Measurements from ENCODE around the gene MAML3.

MAML3 gene

GRCh38 chr4:139865537-139865936, 288.4 kb downstream of the MAML3 start:
- no peak for DNase-seq (ENCODE audit: low read depth in 2 of 2)

GRCh38 chr4:139863531-139863930, 290.5 kb downstream of the MAML3 start:
- no peak for DNase-seq (ENCODE audit: low read depth in 2 of 2)

DNA sequence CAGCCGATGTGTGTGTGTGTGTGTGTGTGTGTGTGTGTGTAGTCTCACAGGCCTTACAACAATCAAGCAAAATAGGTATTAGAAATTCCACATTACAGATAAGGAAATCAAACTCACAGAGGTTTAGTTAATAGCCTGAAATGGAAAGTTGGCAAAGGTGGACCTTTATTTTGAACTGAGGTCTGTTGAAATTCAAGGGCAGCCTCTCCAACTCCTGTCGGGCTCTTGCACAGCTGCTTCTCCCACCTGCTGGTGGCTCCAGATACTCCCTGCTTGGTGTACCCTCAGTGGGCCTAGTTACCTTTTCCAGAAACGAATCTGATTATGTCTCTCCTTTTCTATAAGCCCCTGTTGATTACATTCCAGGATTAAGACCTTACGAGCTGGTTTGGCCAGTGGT, 292.5 kb downstream of the MAML3 start:
- no peak for DNase-seq (ENCODE audit: low read depth in 2 of 2)

DNA sequence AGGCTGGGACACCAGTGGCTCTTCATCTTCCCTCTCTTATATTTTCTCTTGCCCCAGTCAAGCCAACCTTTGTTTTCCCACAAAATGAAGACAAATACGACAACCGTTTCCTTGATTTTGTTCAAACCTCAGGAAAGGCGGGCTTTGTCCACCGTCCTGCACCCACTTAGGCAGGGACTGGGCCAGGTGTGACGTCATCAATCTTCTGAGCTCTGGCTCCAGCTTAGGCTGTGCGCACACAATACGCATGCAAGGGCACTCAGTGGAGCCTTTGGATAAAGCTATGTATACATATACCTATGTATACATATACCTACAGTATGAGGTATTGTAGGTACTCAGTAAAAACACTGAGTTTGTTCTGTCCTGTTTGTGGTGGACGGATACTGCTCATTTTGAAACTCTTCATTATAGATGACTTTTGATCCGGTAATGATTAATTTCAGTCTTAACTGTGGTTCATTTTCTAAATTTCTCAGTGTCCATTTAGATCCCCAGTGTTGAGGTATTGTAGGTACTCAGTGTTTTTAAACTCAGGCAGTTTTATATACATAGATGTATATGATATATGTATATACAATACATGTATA, 293.5 kb downstream of the MAML3 start:
- DNase-seq (ENCODE audit: low read depth in 2 of 2): no peak

GRCh38 chr4:139859876-139860275, 294.1 kb downstream of the MAML3 start:
- DNase-seq (ENCODE audit: low read depth in 2 of 2): no peak

- DNase-seq (ENCODE audit: low read depth in 2 of 2): no peak
Measured at GRCh38 chr4:139858436-139859205, 295.4 kb downstream of the MAML3 start.

DNA sequence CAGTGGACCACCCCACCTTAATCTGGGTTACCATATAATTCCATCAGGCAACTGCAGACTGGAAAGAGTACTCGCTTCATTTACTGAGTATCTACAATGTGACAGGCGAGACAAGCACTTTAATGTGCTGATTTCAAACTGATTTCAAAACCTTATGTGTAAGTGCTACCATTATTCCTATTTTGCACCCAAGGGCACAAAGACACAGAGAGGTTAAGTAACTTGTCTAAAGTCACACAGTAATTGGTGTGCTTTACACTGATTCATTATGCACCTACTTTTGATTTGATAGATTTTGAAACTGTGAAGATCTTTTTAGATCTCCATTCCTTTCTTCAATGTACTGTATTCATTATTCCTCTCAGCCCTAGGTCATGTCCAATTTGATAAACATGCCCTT, 296.0 kb downstream of the MAML3 start:
- DNase-seq (ENCODE audit: low read depth in 2 of 2): no peak

DNA sequence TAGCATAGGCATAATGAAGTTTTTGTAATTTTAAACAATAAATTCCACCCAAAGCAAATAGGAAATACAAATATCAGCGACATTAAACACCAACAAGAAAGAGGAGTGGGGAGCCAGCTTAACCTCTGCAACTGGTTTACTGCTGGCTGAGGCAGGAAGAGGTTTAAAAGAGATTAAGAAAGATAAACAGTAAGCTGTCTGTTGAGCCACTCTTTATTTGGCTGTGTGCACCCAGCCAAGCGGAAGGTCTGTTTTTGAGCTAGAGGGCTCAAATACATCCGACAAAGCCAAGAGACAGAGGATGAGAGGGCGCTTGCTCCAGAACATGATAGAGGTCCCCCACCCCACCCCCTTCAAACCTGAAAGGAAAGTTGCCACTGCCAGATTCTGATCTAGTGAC, 297.0 kb downstream of the MAML3 start:
- DNase-seq (ENCODE audit: low read depth in 2 of 2): no peak

DNA sequence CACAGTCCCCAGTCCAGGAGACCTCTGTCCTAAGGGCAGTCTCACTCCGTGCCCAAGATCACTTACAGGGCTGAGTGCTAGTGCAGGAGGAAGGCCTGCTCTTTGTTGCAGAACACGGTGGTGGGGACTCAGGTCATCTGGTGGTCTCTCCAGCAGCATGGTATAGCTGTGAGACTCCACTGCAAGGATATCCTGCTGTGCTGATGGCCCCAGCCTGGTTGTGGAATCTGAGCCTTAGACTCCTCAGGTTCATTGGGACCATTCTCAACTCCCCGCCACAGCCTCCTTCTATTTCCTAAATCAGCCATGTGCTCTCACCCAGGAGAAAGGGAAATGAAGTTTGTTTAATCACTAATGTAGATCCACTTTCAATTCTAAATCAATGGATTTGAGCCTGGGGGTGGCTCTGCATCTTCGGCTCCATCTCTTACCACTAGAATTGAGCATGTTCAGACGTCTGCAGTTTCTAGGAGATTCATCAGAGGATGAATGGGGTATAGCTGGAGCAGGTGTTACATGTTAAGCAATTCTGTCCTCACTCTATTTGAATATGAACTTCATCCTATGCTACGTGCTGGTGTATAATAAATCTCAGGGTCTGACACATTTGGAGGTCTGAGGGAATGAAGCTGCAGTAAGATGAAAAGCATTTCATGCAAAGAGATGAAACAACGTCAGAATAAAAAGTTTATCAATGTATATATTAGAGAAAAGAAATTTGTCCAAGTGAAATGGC, 299.1 kb downstream of the MAML3 start:
- no peak for DNase-seq (ENCODE audit: low read depth in 2 of 2)

- DNase-seq (ENCODE audit: low read depth in 2 of 2): no peak
Measured at GRCh38 chr4:139853309-139853708, 300.7 kb downstream of the MAML3 start.

GRCh38 chr4:139852612-139853269, 301.2 kb downstream of the MAML3 start:
- DNase-seq (ENCODE audit: low read depth in 2 of 2): no peak

GRCh38 chr4:139851639-139852038, 302.3 kb downstream of the MAML3 start:
- no peak for DNase-seq (ENCODE audit: low read depth in 2 of 2)

- no peak for DNase-seq (ENCODE audit: low read depth in 2 of 2)
Measured at GRCh38 chr4:139851133-139851532, 302.9 kb downstream of the MAML3 start.

GRCh38 chr4:139849219-139849618, 304.8 kb downstream of the MAML3 start:
- DNase-seq (ENCODE audit: low read depth in 2 of 2): no peak

GRCh38 chr4:139848028-139848427, 306.0 kb downstream of the MAML3 start:
- DNase-seq (ENCODE audit: low read depth in 2 of 2): no peak

DNA sequence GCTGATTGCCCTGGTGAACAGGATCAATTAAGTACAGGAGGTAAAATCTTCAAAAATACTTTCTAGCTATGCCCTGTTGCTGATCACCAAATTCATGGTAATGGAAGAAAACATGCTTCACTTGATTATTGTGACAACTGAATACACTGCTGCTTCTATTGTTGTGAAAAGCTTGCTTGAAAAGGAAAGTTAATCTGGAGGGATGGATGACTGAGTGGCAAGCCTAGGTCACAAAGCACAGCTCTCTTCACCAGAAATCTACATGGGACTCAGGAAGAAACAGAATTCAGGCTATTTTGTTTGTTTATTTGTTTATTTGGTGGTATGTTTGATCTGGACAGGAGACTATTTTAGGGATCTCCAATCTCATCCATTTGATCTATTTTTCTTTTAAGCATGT, 306.4 kb downstream of the MAML3 start:
- no peak for DNase-seq (ENCODE audit: low read depth in 2 of 2)

DNA sequence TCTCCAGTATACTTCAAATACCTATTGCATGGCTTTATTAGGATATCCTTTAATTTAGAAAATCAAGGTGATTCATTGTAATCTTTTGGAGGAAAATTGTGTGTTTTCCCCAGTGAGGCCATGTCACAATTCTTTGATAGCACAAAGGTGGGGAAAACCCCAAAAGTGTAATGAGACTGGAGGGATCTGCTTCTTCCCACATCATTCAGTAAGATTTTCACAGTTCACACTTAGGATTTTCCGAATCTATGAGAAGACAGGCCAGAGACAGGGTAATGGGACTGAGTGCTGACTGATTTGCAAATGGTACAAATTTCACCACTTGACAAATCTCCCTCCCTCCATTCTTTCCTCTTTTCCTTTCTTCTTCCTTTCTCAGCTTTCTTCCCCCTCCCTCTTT, 307.2 kb downstream of the MAML3 start:
- no peak for DNase-seq (ENCODE audit: low read depth in 2 of 2)

- DNase-seq (ENCODE audit: low read depth in 2 of 2): no peak
Measured at GRCh38 chr4:139845453-139846093, 308.4 kb downstream of the MAML3 start.

DNA sequence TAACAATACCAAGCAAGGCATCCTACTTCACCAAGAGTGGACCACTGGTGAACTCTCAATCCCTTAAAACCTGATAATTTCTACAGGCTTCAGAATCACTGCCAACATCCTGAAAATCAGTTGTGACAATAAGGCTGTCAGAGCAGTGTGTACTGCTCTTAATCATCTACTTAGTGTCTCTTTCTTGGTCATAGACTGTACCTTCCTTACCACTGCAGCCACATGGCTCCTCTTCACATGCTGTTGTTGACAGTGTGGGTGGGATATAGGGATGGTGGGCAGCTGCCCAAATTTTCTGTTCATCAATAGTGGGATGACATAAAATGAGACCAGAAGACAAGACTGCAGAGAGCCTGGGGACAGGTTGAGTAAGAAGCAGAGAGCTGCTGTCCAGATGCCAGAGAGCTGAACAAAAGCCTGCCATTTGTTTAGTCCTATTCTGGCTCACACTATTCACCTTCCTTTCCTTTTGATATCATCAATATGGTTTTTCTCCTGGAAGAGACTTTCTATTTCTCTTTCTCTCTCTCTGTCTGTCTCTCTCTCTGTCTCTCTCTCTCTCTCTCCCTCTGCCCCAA, 309.4 kb downstream of the MAML3 start:
- DNase-seq (ENCODE audit: low read depth in 2 of 2): no peak

- no peak for DNase-seq (ENCODE audit: low read depth in 2 of 2)
Measured at GRCh38 chr4:139844057-139844456, 309.9 kb downstream of the MAML3 start.

GRCh38 chr4:139843641-139844040, 310.3 kb downstream of the MAML3 start:
- DNase-seq (ENCODE audit: low read depth in 2 of 2): no peak
